RPMI7951 (cell line): Measurements from ENCODE around the gene FNIP2. TPM values are rescaled to one million over a fixed set of nuclear protein-coding genes. Genes with fewer than 3 reads are reported as not detected.
A peak's percentile ranks its signal among the peaks of the same experiment; 100 is the strongest.
"Not testable (repeated sequence)": the region's sequence is repeated elsewhere in the genome, so short reads cannot be mapped to it uniquely, and the experiment has no call there.

Experiments
- DNase-seq: peaks from one replicate; pipeline ENCODE4 v3.0.0-alpha.2; 2012; ENCODE audit warnings: low read depth
- total RNA-seq: library from RNA; depleted of rRNA; stranded (reverse); fragments of >200 nt; shearing (Covaris generic); gene quantifications from 2 replicates; pipeline ENCODE4 v1.2.3, GENCODE V29; 2014; rRNA removed

The FNIP2 gene
- total RNA-seq = 6.2 and 10.0 TPM in 2 replicates

DNA sequence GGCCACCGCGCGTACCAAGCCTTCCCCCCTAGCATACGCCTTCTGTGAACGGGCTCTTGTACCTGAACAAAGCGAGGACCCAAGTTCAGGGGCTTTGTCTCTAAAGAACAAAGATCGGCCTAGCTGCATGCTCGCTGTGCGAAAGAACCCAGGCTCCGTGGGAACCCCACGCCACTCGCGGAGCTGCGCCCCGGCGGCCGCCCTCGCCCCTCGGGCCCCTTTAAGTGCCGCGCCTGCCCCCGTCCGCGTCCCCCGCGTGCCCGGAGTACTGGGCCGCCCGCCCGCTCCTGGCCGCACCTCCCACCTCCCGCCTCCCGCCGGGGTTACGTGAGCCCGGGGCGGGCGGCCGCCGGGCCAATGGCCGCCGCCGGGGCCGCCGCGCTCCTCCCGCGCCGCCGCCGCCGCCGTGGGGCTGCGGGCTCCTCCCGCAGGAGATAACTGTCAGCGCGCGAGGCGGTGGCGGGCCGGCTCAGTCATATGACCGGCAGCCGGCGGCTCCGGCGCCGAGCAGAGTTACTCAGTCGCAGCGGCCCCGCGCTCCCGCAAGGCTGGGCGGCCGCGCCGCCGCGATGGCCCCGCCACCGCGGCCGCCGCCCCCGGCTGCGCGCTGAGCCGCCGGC lies at the start of gene FNIP2:
FNIP2 (plus strand) TSS at position 472 of the 620 bp plus-strand sequence. CDS start 187 bp downstream, outside the sequence.
- DNase-seq = peak; percentile 77

DNA sequence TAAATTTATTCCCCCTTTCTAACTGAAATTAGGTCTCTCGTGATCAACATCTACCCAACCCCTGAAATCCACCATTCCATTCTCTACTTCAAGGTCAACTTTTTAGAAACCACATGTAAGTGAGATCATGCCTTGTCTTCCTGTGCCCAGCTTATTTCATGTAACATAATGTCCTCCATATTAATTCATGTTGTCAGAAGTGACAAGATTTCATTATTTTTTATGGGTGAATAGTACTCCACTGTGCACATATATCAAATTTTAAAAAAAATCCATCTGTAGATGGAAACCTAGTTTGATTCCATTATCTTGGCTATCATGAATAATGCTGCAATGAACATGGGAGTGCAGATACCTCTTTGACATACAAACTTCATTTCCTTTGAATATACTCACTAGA lies 47.1 kb upstream of the FNIP2 start:
- no peak for DNase-seq

DNA sequence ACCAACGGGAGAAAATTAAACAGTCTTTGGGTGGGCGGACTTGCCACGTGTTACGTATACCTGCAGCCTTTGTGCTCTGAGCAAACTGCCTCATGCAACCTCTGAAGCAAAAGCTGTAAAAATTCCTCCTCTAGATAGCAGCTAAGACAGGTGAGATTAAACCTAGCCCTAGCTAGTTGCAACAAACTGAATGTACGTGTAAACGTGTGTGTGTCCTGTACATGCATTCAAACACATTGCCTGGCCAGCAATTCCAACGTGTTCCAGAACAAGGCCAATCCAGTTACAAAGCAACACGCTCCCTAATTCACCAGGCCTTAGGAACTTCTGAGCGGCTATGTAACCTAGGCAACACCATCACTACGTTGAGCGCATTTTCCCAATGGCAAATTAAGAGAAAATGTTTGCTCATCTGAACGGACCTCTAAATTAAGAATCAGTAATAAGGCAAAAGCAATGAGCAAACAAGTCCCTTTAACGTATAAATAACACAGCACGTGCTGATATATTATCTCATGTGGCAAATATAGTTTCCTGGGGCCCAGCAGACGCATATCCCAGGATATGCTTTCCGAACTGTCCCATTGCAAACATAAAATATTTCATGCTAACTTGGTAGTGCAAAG lies 46.4 kb upstream of the FNIP2 start:
- peak; percentile 31 for DNase-seq

DNA sequence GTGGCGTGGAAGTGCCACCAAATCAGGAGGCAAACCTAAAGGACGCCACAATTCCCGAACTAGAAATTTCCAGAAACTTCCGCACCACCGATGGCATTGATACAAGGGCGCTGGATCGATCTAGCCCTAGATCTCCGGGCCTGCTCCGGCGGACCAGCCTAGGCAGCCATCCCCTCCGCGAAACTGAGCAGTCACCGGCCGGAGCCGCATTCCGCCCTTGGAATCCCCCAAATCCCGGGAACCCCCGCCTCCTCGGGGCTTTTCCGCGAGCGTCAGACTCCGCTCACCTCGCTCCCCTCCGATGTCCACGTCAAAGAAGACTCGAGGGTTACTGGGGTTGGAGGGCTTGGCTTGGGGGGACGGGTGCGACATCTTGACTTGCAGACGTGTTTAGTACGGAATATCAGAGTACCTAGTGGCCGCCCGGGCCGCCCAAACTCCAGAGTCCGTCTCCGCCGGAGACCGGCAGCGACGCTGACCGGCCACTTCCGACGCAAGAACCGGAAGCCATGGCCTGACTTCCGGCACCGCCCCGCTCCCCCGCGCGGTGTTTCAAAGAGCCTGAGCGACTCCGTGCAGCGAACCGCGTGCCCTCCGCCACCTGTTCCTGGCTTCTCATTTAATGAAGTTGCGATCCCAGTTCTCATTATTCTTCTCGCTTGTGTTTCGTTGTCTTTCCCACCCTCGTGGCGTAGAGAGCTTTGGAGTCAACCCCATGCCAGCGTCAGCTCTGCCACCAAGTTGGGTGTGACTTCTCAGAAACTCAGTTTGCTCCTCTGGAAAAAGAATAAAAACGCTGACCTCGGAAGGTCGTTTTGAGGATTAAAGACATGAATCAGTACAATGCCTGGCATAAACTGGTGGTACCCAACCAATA lies 45.7 kb upstream of the FNIP2 start, which contains the start of gene PPID:
PPID (minus strand) TSS at position 480 of the 877 bp plus-strand sequence; CDS start at position 372, 108 bp downstream.
- DNase-seq = peak; percentile 81

GRCh38 chr4:158724637-158725036 lies 44.2 kb upstream of the FNIP2 start:
- DNase-seq = no peak

- DNase-seq = no peak
Measured at GRCh38 chr4:158726633-158727032, 42.2 kb upstream of the FNIP2 start.

GRCh38 chr4:158728236-158728635 lies 40.6 kb upstream of the FNIP2 start:
- no peak for DNase-seq

GRCh38 chr4:158729716-158730559 lies 38.9 kb upstream of the FNIP2 start:
- DNase-seq = peak; percentile 54

DNA sequence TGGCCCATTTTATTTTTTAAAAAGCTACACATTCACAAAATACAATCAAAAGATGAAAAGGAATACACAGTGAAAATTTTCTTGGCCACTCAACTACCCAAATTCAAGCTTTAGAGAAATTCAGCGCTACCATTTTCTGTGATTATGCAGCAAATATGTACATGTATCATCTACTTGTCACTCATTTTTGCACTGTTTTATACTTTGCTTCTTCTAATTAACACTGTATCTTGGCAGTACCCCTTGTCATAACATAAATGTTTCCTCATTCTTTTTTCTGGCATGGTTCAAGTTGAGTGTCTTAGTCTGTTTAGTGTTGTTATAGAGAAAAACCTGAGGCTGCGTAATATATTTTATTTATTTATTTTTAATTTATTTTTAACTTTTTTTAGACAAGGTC lies 30.0 kb upstream of the FNIP2 start:
- DNase-seq = no peak

DNA sequence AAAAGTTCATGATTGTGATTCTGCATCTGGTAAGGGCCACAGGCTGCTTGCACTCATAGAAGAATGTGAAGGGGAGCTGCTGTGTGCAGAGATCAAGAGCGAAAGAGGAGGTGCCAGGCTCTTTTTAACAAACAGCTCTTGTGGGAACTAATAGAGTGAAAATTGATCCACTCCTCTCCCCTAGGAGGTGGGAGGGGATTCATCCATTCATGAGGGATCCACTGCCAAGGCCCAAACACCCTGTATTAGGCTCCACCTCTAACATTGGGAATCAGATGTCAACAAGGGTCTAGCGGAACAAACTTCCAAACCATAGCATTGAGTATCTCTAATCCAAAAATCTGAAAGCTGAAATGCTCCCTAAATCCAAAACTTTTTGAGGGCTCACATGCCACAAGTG lies 29.2 kb upstream of the FNIP2 start:
- no peak for DNase-seq

DNA sequence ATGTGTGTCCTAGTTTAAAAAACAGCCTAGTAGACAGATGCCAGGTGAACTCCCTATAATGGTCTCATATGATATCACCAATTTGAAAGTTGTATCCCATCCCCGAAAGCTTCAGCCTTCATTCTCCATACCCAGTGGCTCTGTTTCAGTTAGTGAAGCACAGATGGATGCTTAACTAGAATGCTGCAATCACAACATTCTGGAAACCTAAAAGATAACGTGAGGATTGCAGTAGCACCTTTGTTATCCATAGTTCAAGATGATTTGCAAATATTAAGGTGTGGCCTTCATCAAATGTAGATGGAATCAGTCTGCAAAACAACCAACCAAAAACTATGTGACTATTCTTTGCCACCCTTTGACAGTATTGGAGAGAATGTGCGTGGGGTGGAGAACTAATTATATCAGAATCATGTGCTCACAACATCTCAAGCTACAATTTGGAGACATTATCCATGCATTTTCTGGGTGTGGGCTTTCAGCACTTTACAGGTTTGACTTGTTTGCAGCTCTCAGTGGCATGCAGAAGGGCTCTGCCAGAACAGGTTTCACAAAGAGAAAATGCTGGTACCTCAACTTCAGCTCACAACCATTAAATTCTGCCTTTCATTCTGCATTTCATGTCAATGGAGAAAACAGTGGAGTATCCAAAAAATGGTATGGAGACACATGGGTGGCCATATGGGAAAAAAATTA lies 27.4 kb upstream of the FNIP2 start:
- DNase-seq = no peak

GRCh38 chr4:158746537-158746936 lies 22.3 kb upstream of the FNIP2 start:
- DNase-seq = not testable (repeated sequence)

DNA sequence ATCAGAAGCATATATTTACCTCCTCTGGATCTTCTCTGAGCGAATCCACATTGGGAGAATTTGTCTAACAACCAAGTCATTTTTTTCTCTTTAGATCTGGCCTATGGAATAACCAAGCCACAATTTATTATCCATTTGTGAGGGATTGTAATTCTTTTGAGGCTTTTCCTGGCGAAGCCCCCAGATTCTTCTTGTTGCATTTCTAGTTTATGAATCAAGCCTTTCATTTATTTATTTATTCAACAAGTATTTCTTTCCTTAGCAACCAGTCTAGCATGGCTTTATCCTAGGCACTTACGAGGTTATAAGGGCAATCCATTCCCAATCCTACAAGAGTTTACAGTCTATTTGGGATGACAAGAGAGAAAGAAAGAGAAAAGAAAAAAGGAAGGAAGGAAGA lies 18.4 kb upstream of the FNIP2 start:
- DNase-seq = peak; percentile 9

- no peak for DNase-seq
Measured at GRCh38 chr4:158754385-158755180, 14.2 kb upstream of the FNIP2 start.

GRCh38 chr4:158755819-158756218 lies 13.0 kb upstream of the FNIP2 start:
- not testable (repeated sequence) for DNase-seq

DNA sequence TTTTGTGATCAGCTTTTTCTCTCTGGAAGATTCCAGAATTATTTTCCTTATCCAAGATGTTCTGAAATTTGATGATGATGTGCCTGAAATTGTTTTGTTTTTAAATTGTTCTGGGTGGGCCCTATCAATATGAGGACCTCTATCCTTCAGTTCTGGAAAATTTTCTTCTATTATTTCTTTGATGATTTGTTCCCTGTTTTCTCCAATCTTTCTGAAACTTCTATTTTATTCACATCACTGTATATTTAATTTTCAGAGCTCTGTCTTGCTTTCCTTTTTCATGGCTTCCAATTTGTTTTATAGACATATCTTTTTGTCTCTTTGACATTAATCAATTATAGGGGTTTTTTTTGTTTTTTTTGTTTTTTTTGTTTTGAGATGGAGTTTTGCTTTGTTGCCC lies 12.2 kb upstream of the FNIP2 start:
- DNase-seq = no peak

DNA sequence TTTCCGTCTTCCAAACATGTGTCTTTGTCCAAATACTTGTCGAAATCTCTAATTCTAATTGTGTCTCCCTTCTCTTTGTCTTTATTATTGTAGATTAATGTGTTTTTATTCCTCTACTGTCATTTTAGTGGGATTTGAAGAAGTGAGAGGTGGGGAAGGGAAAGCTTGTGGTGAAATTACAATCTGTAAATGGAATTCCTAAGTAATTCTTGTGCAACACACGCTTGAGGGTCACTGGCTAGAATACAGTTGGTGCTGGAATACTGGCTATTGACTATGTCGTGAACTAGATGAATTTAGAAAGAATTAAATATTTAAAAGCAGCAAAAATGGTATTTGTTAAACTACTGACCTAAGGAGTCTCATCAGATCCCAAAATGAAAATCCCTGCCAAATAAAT lies 10.7 kb upstream of the FNIP2 start:
- DNase-seq = no peak

DNA sequence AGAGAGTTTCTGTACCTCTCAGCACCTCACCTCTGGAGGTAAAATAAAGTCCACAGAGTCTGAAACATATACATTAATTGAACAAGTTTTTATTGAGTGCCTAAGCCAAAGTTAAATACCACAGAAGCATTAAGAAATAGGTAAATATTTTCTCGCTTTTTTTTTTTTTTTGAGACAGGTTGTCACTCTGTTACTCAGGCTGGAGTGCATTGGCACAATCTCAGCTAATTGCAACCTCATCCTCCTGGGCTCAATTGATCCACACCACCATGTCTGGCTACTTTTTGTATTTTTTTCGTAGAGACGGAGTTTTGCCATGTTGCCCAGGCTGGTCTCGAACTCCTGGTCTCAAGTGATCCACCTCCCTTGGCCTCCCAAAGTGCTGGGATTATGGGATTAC lies 10.1 kb upstream of the FNIP2 start:
- no peak for DNase-seq

- not testable (repeated sequence) for DNase-seq
Measured at GRCh38 chr4:158759539-158759938, 9.3 kb upstream of the FNIP2 start.

GRCh38 chr4:158760866-158761265 lies 8.0 kb upstream of the FNIP2 start:
- DNase-seq = peak; percentile 6
